Skeletal muscle satellite cell (primary cell): ENCODE measurements around the gene SPDYC.
"Not testable (repeated sequence)": the region's sequence is repeated elsewhere in the genome, so short reads cannot be mapped to it uniquely, and the experiment has no call there.

ENCODE experiments used
- H3K27me3 ChIP-seq: 2 replicates; pipeline ENCODE4 v1.7.0; 2013; ENCODE audit warnings: low read length; ENCODE audit not compliant: control insufficient read depth, insufficient read depth
- H3K36me3 ChIP-seq: 2 replicates; pipeline ENCODE4 v1.7.0; 2013; ENCODE audit warnings: mild to moderate bottlenecking, control low read depth, low read length; ENCODE audit not compliant: insufficient read depth
- H3K4me1 ChIP-seq: 2 replicates; pipeline ENCODE4 v1.7.0; 2013; ENCODE audit warnings: low read length; ENCODE audit not compliant: control insufficient read depth, insufficient read depth
- H3K4me2 ChIP-seq: 2 replicates; pipeline ENCODE4 v1.7.0; 2013; ENCODE audit warnings: mild to moderate bottlenecking, low read length
- H3K4me3 ChIP-seq: 2 replicates; pipeline ENCODE4 v1.7.0; 2013; ENCODE audit warnings: low read length
- H3K9ac ChIP-seq: 2 replicates; pipeline ENCODE4 v1.7.0; 2013; ENCODE audit warnings: mild to moderate bottlenecking, low read depth, low read length, moderate library complexity
- H3K9me3 ChIP-seq: replicated peaks from 2 replicates; pipeline ENCODE4 v1.7.0; 2013; ENCODE audit warnings: mild to moderate bottlenecking, control low read depth, low read length

Gene SPDYC

GRCh38 chr11:65136515-65137096 is 33.4 kb upstream of the SPDYC start:
- Histone ChIP-seq H3K27me3 (peaks cover 16% of the 10 kb centered on the region), H3K4me1 (peaks cover 16% of the 10 kb centered on the region), H3K4me2 (no peak overlapping the region), H3K9me3 (no peaks in the 10 kb centered on the region), H3K4me3 (no peak overlapping the region), H3K9ac (no peak overlapping the region), H3K36me3 (peaks cover 17% of the 10 kb centered on the region)

DNA sequence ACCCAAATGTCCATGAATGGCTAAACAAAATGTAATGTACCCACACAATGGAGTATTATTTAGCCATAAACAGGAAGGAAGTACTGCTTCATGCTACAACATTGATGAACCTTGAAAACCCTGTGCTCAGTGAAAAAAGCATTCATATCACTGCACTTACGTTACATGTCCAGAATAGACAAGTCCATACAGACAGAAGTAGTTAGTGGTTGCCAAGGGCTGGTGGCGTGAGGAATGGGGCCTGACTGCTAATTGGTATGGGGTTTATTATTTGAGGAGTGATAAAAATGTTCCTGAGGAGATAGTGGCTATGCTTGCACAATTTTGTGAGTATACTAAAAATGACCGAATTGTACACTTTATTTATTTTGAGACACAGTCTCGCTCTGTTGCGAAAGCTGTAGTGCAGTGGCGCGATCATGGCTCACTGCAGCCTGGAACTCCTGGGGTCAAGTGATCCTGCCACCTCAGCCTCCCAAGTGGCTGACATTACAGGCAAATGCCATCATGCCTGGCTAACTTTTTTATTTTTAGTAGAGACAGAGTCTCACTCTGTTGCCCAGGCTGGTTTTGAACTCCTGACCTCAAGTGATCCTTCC is 28.0 kb upstream of the SPDYC start:
- Histone ChIP-seq H3K27me3 (peaks cover 30% of the 10 kb centered on the region), H3K36me3 (no peaks in the 10 kb centered on the region), H3K4me3 (no peak overlapping the region), H3K9ac (no peak overlapping the region), H3K4me2 (no peak overlapping the region), H3K4me1 (no peaks in the 10 kb centered on the region), H3K9me3 (no peaks in the 10 kb centered on the region)

DNA sequence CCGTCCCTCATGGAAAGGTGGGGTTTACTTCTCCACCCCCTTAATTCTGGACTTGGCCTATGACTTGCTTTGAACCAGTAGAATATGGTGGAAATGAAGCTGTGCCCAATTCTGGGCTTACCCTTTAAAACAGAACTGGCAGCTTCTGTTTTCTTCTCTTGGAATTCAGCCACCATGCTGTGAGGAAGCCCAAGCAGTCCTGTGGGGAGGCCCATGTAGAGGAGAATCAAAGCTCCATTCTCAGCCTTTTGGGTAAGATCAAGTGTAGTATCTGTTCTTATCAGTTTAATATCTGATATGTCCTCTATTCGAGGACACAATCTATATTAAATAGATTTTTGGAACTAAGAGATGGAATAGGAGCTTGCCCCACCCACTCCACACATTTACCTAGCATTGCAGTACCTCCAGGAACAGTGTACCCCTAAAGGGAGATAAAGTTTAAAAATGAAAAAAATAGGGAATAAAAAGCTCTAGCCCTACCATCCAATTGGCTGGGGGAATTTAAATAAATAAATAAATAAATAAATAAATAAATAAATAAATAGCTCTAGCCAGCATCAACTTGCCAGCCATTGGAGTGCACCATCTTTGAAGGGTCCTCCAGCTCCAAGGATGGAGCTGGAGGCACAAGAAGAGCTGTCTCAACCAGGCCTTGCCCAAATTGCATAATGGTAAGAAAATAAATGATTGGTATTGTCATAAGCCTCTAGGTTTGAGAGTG is 22.5 kb upstream of the SPDYC start:
- no peak overlapping the region for H3K9ac ChIP-seq
- H3K27me3 ChIP-seq = peaks cover 16% of the 10 kb centered on the region
- no peaks in the 10 kb centered on the region for H3K36me3 ChIP-seq
- H3K4me2 ChIP-seq = no peak overlapping the region
- H3K4me1 ChIP-seq = peaks cover 17% of the 10 kb centered on the region
- no peak overlapping the region for H3K4me3 ChIP-seq
- H3K9me3 ChIP-seq = no peaks in the 10 kb centered on the region

DNA sequence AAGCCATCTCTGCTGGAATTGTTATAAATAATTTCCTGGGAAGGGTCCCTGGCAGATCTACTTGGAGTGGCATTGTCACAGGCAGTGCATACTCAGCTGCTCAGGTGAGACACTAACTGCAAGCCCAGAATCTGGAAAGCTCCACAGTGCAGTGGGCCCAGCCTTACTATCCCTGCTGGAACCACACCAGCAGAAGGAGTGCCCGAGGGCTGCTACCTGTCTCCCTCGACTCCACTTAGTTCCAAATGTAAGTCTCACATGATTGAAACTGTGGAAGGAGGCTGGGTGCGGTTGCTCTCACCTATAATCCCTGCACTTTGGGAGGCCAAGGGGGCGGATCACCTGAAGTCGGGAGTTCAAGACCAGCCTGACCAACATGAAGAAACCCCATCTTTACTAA is 21.4 kb upstream of the SPDYC start:
- no peak overlapping the region for H3K4me3 ChIP-seq
- no peak overlapping the region for H3K9ac ChIP-seq
- peaks cover 20% of the 10 kb centered on the region for H3K27me3 ChIP-seq
- no peak overlapping the region for H3K4me2 ChIP-seq
- H3K9me3 ChIP-seq = no peaks in the 10 kb centered on the region
- H3K4me1 ChIP-seq = peaks cover 17% of the 10 kb centered on the region
- no peaks in the 10 kb centered on the region for H3K36me3 ChIP-seq

GRCh38 chr11:65150131-65150508 is 19.9 kb upstream of the SPDYC start:
- H3K4me3 ChIP-seq, H3K9me3 ChIP-seq, H3K36me3 ChIP-seq, H3K9ac ChIP-seq: not testable (repeated sequence)
- peaks cover 14% of the 10 kb centered on the region for H3K27me3 ChIP-seq
- peaks cover 17% of the 10 kb centered on the region for H3K4me1 ChIP-seq
- H3K4me2 ChIP-seq = peak overlapping the region; percentile 56

GRCh38 chr11:65150509-65151299 is 19.3 kb upstream of the SPDYC start:
- H3K9me3 ChIP-seq = no peaks in the 10 kb centered on the region
- no peaks in the 10 kb centered on the region for H3K36me3 ChIP-seq
- peaks cover 9% of the 10 kb centered on the region for H3K27me3 ChIP-seq
- H3K9ac ChIP-seq = no peak overlapping the region
- H3K4me2 ChIP-seq = peak overlapping the region; percentile 56
- peaks cover 17% of the 10 kb centered on the region for H3K4me1 ChIP-seq
- H3K4me3 ChIP-seq = peak overlapping the region; percentile 18

DNA sequence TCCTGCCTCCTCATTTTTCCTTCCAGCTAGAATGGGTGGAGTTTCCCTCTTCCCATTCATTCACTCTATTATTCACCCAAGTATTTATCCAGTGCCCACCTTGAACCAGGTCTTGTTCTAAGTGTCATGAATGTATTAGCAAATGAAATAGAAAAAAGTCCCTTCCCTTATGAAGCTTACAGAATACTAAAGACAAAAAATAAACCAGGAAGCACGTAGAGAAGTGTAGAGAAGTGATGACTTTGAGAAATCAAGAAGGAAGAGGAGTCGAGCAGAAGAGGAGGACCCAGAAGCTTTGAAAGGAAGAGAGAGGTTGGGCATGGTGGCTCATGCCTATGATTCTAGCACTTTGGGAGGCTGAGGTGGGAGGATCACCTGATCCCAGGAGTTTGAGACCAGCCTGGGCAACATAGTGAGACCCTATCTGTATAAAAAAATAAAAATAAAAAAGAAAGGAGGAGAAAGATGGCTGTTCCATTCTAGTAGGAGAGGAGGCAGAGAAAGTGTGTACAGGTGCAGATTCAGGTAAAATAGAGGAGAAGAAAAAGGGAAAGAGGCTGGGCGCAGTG is 18.6 kb upstream of the SPDYC start:
- Histone ChIP-seq H3K9ac (no peak overlapping the region), H3K4me2 (no peak overlapping the region), H3K9me3 (no peaks in the 10 kb centered on the region), H3K4me3 (no peak overlapping the region), H3K4me1 (peaks cover 17% of the 10 kb centered on the region), H3K27me3 (peaks cover 7% of the 10 kb centered on the region), H3K36me3 (no peaks in the 10 kb centered on the region)

DNA sequence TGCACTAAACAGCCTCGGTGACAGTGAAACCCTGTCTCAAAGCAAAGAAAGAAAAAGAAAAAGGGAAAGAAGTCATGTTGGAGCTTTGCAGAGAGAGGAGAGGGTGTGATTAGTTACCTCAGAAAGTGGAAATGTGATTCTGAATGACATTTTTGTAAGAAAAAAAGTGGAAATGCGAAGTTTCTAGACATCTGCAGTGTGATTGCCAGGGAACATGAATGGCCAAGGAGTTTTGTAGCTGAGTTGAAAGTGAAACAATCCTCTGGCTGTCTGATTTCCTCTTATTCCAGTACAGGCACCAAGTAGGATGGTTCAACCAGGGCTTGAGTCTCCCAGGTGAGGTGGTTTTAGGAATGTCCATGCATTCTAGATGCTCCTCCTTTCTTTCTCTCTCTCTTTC is 17.9 kb upstream of the SPDYC start:
- H3K9me3 ChIP-seq = no peaks in the 10 kb centered on the region
- no peak overlapping the region for H3K4me3 ChIP-seq
- H3K4me2 ChIP-seq = no peak overlapping the region
- no peaks in the 10 kb centered on the region for H3K36me3 ChIP-seq
- peaks cover 7% of the 10 kb centered on the region for H3K27me3 ChIP-seq
- no peak overlapping the region for H3K9ac ChIP-seq
- peaks cover 17% of the 10 kb centered on the region for H3K4me1 ChIP-seq

- Histone ChIP-seq H3K27me3 (peaks cover 10% of the 10 kb centered on the region), H3K4me3 (no peak overlapping the region), H3K4me2 (no peak overlapping the region), H3K9me3 (no peaks in the 10 kb centered on the region), H3K4me1 (no peaks in the 10 kb centered on the region), H3K9ac (no peak overlapping the region), H3K36me3 (no peaks in the 10 kb centered on the region)
Measured at GRCh38 chr11:65156256-65156655, 13.8 kb upstream of the SPDYC start.

DNA sequence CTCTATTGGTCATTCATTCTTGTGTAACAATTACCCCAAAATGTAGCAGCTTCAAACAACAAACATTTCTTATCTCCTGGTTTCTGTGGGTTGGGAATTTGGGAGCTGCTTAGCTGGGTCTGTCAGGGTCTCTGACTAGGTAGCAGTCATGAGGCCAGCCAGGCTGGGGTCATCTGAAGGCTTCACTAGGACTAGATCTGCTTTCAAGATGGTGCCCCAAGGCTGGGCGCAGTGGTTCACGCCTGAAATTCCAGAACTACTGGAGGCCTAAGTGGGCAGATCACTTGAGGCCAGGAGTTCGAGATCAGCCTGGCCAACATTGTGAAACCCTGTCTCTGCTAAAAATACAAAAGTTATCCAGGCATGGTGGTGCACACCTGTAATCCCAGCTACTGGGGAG is 13.1 kb upstream of the SPDYC start:
- H3K4me1 ChIP-seq = no peaks in the 10 kb centered on the region
- H3K4me2 ChIP-seq = no peak overlapping the region
- H3K9ac ChIP-seq = no peak overlapping the region
- H3K36me3 ChIP-seq = no peaks in the 10 kb centered on the region
- no peak overlapping the region for H3K4me3 ChIP-seq
- H3K27me3 ChIP-seq = peaks cover 10% of the 10 kb centered on the region
- H3K9me3 ChIP-seq = no peaks in the 10 kb centered on the region

- Histone ChIP-seq H3K9ac (no peak overlapping the region), H3K4me2 (no peak overlapping the region), H3K4me1 (no peaks in the 10 kb centered on the region), H3K36me3 (no peaks in the 10 kb centered on the region), H3K4me3 (no peak overlapping the region), H3K27me3 (peaks cover 7% of the 10 kb centered on the region), H3K9me3 (no peaks in the 10 kb centered on the region)
Measured at GRCh38 chr11:65157336-65157735, 12.7 kb upstream of the SPDYC start.
